ENCODE data around the gene SEMA6A. TPM values are rescaled to one million over a fixed set of nuclear protein-coding genes. Genes with fewer than 3 reads are reported as not detected.

SEMA6A gene
- total RNA-seq, 2 experiments from 2014 or later = not detected

GRCh38 chr5:116487045-116487444 is 87.6 kb downstream of the SEMA6A start:
- Mint-ChIP-seq H3K9me3 (no peaks in the 10 kb centered on the region), H3K36me3 (no peaks in the 10 kb centered on the region), H3K27me3 (no peaks in the 10 kb centered on the region), H3K4me3 (no peak overlapping the region), H3K4me1 (peaks cover 10% of the 10 kb centered on the region), H3K27ac (no peak overlapping the region)
- no peak for DNase-seq

DNA sequence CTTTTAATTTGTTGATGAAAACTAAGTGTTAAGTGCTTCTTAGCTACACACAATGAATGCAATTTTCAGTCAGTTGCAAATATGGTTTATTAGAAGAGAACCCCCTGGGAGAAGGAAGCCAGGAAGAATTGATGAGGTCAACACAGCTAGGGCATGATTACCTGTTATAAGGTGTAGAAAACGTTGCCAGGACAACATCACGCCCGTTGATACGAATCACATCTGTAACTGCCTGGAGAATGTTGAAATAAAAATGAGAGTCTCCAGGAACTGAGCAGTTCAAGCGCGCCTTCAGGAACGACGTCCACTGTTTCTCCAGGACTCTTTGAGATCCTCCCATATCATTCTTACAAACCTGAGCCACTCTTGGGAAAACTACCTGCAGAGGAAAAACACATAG is 88.0 kb downstream of the SEMA6A start:
- DNase-seq = no peak
- H3K4me3 Mint-ChIP-seq = no peak overlapping the region
- H3K4me1 Mint-ChIP-seq = peaks cover 6% of the 10 kb centered on the region
- H3K27ac Mint-ChIP-seq = no peak overlapping the region
- no peaks in the 10 kb centered on the region for H3K36me3 Mint-ChIP-seq
- no peaks in the 10 kb centered on the region for H3K9me3 Mint-ChIP-seq
- H3K27me3 Mint-ChIP-seq = no peaks in the 10 kb centered on the region

GRCh38 chr5:116484645-116485044 is 90.0 kb downstream of the SEMA6A start:
- H3K4me1 Mint-ChIP-seq = no peaks in the 10 kb centered on the region
- DNase-seq = no peak
- H3K36me3 Mint-ChIP-seq = peaks cover 11% of the 10 kb centered on the region
- no peaks in the 10 kb centered on the region for H3K27me3 Mint-ChIP-seq
- H3K4me3 Mint-ChIP-seq = no peak overlapping the region
- no peaks in the 10 kb centered on the region for H3K9me3 Mint-ChIP-seq
- no peak overlapping the region for H3K27ac Mint-ChIP-seq

DNA sequence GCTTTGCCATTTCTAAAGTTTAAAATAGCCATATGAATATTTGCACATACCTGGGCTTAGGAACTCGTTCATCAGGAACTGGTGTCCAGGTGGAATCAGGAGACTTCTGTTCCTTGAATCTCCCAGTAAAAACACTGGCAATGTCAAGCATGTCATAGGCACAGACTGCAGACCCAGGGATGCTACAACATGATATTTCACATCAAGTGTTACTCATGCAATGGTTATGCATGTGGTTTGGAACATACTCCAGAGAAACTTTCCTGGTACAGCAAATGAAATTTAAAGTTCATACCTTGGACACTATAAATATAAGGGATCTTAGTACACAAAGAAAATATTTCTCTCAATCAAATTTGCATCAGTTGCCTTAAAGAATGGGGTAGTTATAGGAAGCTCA is 92.2 kb downstream of the SEMA6A start:
- Mint-ChIP-seq H3K27me3 (no peaks in the 10 kb centered on the region), H3K36me3 (peaks cover 24% of the 10 kb centered on the region), H3K4me3 (no peak overlapping the region), H3K27ac (no peak overlapping the region), H3K9me3 (peaks cover 3% of the 10 kb centered on the region), H3K4me1 (no peaks in the 10 kb centered on the region)
- DNase-seq = no peak

- H3K9me3 Mint-ChIP-seq = peaks cover 10% of the 10 kb centered on the region
- no peaks in the 10 kb centered on the region for H3K4me1 Mint-ChIP-seq
- no peak for DNase-seq
- no peak overlapping the region for H3K27ac Mint-ChIP-seq
- H3K4me3 Mint-ChIP-seq = no peak overlapping the region
- H3K27me3 Mint-ChIP-seq = no peaks in the 10 kb centered on the region
- H3K36me3 Mint-ChIP-seq = peaks cover 33% of the 10 kb centered on the region
These were observed 93.6 kb downstream of the SEMA6A start for GRCh38 chr5:116480894-116481510.

DNA sequence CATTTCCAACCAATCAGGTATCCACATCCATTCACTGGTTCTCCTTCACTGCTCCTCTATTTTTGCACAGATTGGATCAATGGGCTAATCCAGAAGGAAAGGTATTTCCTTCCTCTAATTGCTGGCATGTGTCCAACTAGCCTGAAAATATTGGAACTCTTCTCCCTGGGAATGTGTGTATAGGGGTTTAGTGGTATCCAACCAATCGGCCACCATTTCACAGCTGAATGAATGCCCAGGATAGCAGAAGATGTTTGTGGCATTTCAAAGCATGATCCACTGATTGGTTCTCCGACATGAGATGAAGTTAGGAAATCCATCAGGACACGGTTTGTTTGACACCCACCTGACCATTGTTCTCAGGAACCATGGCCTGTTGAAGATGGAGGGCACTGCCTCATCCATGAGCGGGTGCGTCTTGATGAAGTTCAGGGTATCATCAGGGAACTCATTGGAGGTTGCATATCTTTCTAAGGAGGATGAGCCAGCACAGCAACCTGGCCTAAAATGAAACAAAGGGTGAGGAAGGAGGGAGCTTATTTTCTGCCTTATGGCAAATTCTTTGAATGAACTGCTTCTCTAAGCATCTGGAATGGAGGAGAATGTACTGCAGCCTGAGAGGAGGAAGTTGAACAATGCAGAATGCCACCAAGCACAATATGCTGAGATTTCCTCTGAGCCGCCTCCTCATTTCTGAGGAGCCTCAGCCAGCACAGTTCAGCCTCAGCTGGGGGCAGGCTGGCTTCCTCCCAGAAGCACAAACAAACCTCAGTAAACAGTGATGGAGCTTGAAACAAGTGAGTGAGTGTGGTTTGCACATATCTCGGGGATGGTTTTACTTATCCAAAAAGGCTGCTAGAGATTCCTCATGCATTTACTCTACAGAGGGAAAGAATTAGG is 94.6 kb downstream of the SEMA6A start:
- no peak overlapping the region for H3K27ac Mint-ChIP-seq
- no peaks in the 10 kb centered on the region for H3K27me3 Mint-ChIP-seq
- no peak for DNase-seq
- peaks cover 37% of the 10 kb centered on the region for H3K36me3 Mint-ChIP-seq
- H3K4me1 Mint-ChIP-seq = no peaks in the 10 kb centered on the region
- H3K4me3 Mint-ChIP-seq = no peak overlapping the region
- H3K9me3 Mint-ChIP-seq = peaks cover 14% of the 10 kb centered on the region

DNA sequence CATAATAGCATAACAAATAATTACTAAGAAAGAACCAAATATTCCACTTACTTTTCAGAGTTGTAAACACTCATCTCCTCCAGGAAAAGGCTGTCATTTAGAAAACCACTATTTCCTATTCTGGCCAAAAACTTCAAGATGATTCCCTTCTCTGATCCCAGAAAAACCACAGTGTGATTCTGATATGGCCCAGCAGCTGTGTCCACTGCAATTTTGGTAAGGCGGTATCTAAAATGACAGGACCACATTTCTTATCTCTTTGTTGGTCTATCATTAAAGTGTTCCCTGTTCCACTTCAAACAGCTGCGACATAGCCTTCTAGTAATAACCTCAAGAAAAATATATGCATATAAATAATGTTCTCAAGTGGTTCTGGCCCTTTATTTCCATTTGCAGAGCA is 96.1 kb downstream of the SEMA6A start:
- Mint-ChIP-seq H3K4me1 (no peaks in the 10 kb centered on the region), H3K36me3 (peaks cover 37% of the 10 kb centered on the region), H3K27me3 (no peaks in the 10 kb centered on the region), H3K27ac (no peak overlapping the region), H3K4me3 (no peak overlapping the region), H3K9me3 (peaks cover 16% of the 10 kb centered on the region)
- no peak for DNase-seq

- Mint-ChIP-seq H3K27ac (no peak overlapping the region), H3K36me3 (peaks cover 40% of the 10 kb centered on the region), H3K27me3 (no peaks in the 10 kb centered on the region), H3K4me1 (no peaks in the 10 kb centered on the region), H3K4me3 (no peak overlapping the region), H3K9me3 (peaks cover 16% of the 10 kb centered on the region)
- no peak for DNase-seq
These were observed 97.6 kb downstream of the SEMA6A start for GRCh38 chr5:116476897-116477537.

- no peaks in the 10 kb centered on the region for H3K4me1 Mint-ChIP-seq
- no peak overlapping the region for H3K4me3 Mint-ChIP-seq
- no peak for DNase-seq
- H3K27ac Mint-ChIP-seq = no peak overlapping the region
- peaks cover 16% of the 10 kb centered on the region for H3K9me3 Mint-ChIP-seq
- peaks cover 36% of the 10 kb centered on the region for H3K36me3 Mint-ChIP-seq
- H3K27me3 Mint-ChIP-seq = no peaks in the 10 kb centered on the region
These were observed 99.3 kb downstream of the SEMA6A start for GRCh38 chr5:116475338-116475737.

DNA sequence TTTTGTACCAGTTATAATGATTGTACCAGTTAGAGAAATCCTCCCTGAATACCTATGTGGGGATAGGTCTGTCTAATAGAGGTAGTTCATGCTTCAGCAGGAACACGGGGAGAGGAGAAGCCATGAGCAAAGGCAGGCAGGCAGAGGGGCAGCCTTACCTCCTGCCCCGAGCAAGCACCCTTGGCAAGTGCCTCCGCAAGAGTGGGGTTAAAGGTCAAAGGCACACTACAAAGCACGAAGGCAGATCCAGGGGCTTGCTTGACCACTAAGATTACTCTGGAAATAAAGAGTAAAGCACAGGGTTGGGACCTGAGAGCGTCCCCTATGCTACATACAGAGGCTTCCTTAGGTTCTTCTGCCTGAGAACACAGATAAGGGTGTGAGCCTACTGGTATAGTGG is 100.9 kb downstream of the SEMA6A start:
- H3K27ac Mint-ChIP-seq = no peak overlapping the region
- peaks cover 28% of the 10 kb centered on the region for H3K36me3 Mint-ChIP-seq
- H3K4me3 Mint-ChIP-seq = no peak overlapping the region
- H3K27me3 Mint-ChIP-seq = no peaks in the 10 kb centered on the region
- H3K4me1 Mint-ChIP-seq = no peaks in the 10 kb centered on the region
- DNase-seq = no peak
- H3K9me3 Mint-ChIP-seq = peaks cover 16% of the 10 kb centered on the region

- Mint-ChIP-seq H3K27ac (no peak overlapping the region), H3K9me3 (peaks cover 13% of the 10 kb centered on the region), H3K4me3 (no peak overlapping the region), H3K27me3 (no peaks in the 10 kb centered on the region), H3K4me1 (no peaks in the 10 kb centered on the region), H3K36me3 (peaks cover 19% of the 10 kb centered on the region)
- no peak for DNase-seq
These were observed 102.3 kb downstream of the SEMA6A start for GRCh38 chr5:116472274-116472673.

GRCh38 chr5:116469631-116470030 is 105.0 kb downstream of the SEMA6A start:
- Mint-ChIP-seq H3K36me3 (peaks cover 14% of the 10 kb centered on the region), H3K4me1 (no peaks in the 10 kb centered on the region), H3K27ac (no peak overlapping the region), H3K4me3 (no peak overlapping the region), H3K27me3 (no peaks in the 10 kb centered on the region), H3K9me3 (peaks cover 2% of the 10 kb centered on the region)
- DNase-seq = no peak

- no peaks in the 10 kb centered on the region for H3K27me3 Mint-ChIP-seq
- peaks cover 1% of the 10 kb centered on the region for H3K9me3 Mint-ChIP-seq
- H3K27ac Mint-ChIP-seq = no peak overlapping the region
- DNase-seq = no peak
- peaks cover 17% of the 10 kb centered on the region for H3K36me3 Mint-ChIP-seq
- no peaks in the 10 kb centered on the region for H3K4me1 Mint-ChIP-seq
- H3K4me3 Mint-ChIP-seq = no peak overlapping the region
These were observed 106.0 kb downstream of the SEMA6A start for GRCh38 chr5:116468583-116468982.

DNA sequence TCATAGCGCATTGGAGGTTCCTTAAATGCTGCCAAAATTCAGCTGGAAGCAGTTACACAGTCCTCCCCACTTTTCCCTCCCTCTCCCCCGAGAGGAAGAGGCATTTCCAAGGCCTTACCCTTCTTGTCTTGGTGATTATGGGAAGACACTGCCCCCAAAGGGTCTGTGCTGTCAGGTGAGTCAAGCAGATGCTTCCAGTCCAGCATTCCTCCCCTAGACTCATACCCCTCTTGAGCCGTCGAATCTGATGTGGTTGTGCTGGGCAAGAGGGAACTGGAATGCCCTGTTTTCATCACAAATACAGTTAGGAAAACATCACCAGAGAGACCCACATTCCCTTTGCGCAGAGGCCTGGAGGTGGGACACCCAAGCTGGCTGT is 107.2 kb downstream of the SEMA6A start:
- Mint-ChIP-seq H3K27ac (no peak overlapping the region), H3K9me3 (peaks cover 1% of the 10 kb centered on the region), H3K4me3 (no peak overlapping the region), H3K27me3 (no peaks in the 10 kb centered on the region), H3K36me3 (peaks cover 14% of the 10 kb centered on the region), H3K4me1 (no peaks in the 10 kb centered on the region)
- no peak for DNase-seq

GRCh38 chr5:116466727-116467464 is 107.7 kb downstream of the SEMA6A start:
- no peak for DNase-seq
- H3K27ac Mint-ChIP-seq = no peak overlapping the region
- no peak overlapping the region for H3K4me3 Mint-ChIP-seq
- peaks cover 14% of the 10 kb centered on the region for H3K36me3 Mint-ChIP-seq
- no peaks in the 10 kb centered on the region for H3K27me3 Mint-ChIP-seq
- H3K4me1 Mint-ChIP-seq = no peaks in the 10 kb centered on the region
- peaks cover 1% of the 10 kb centered on the region for H3K9me3 Mint-ChIP-seq
